NB4 (cell line): ENCODE data around the gene ZRSR2.

ENCODE experiments used
- CTCF ChIP-seq: IDR thresholded peaks from one replicate; pipeline ENCODE4 v1.5.1; 2012; ENCODE audit warnings: low read depth, low read length
- MAX ChIP-seq: IDR thresholded peaks from 2 replicates; pipeline ENCODE4 v1.6.1; 2011; ENCODE audit warnings: low read depth, low read length
- POLR2A ChIP-seq: IDR thresholded peaks from 2 replicates; pipeline ENCODE4 v1.6.1; 2011; ENCODE audit warnings: mild to moderate bottlenecking; ENCODE audit not compliant: insufficient read length; ENCODE audit errors: extremely low read depth

- no peak for TF ChIP-seq MAX
- no peak for TF ChIP-seq CTCF
- TF ChIP-seq POLR2A: no peak
Observed at GRCh38 chrX:15869695-15870094, 79.4 kb downstream of the ZRSR2 start.
